Stimulated activated CD8-positive, alpha-beta memory T cell treated with anti-CD3 and anti-CD28 coated beads, Interleukin-7, amount 100 ng/mL, for 24 hours (primary cell): ENCODE measurements around the gene ADAMTS3.
"Not testable (repeated sequence)": the region's sequence is repeated elsewhere in the genome, so short reads cannot be mapped to it uniquely, and the experiment has no call there.

ENCODE experiments used
- DNase-seq: peaks from one replicate; pipeline ENCODE4 v3.0.0-alpha.2; 2020; ENCODE audit warnings: low read depth

The ADAMTS3 gene

DNA sequence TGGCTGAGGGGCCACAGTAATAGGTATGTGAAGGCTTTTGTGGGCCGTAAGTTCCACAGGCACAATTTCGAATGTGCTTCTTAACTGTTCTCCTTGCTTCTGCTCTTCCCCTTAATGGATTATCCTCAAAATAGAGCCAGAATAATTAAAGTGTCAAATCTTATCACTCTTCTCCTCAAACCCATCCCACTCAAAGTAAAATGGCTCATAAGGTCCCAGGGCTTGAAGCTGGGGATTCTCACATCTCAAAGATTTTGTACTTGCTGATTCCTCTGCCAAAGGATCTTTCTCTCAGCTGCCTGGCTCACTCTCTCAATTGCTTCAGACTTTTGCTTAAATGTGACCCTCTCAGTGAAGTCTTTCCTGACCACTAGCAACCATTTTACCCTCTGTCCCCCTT is 16.6 kb downstream of the ADAMTS3 start:
- DNase-seq, result no peak

GRCh38 chr4:72546456-72546855 is 22.6 kb downstream of the ADAMTS3 start:
- DNase-seq, result no peak

DNA sequence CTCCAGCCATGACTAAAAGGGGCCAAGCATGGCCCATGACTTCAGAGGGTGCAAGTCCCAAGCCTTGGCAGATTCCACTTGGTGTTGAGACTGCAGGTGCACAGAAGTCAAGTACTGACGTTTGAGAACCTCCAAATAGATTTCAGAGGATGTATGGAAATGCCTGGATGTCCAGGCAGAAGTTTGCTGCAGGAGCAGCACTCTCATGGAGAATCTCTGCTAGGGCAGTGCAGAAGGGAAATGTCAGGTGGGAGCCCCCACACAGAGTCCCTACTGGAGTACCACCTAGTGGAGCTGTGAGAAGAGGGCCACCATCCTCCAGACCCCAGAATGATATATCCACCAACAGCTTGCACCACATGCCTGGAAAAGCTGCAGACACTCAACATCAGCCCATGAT is 28.3 kb downstream of the ADAMTS3 start:
- DNase-seq, result not testable (repeated sequence)

- DNase-seq, result no peak
Observed at GRCh38 chr4:72538006-72538405, 31.0 kb downstream of the ADAMTS3 start.

DNA sequence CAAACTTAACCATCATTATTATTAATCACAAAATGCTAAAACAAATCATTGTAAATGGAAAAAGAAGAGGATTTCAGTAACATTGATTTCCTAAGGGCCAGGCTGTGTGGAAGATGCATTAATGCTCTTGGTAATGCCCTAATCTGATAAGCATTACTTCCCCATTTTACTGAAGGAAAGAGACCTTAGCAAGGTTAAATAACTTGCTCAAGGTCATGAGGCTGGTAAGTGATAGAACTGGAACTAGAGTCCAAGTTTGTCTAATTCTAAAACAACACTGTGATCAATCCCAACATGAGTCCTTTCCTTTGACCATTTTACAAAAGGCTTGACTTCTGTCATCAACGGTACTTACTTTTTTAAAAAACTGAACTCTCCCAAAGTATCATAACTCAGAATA is 32.6 kb downstream of the ADAMTS3 start:
- DNase-seq, result no peak

- DNase-seq, result no peak
Observed at GRCh38 chr4:72531768-72532290, 37.2 kb downstream of the ADAMTS3 start.

- DNase-seq, result no peak
Observed at GRCh38 chr4:72531322-72531721, 37.7 kb downstream of the ADAMTS3 start.

- DNase-seq, result no peak
Observed at GRCh38 chr4:72529148-72529822, 39.7 kb downstream of the ADAMTS3 start.

- DNase-seq, result no peak
Observed at GRCh38 chr4:72527038-72527646, 41.9 kb downstream of the ADAMTS3 start.

- DNase-seq, result no peak
Observed at GRCh38 chr4:72525938-72526337, 43.1 kb downstream of the ADAMTS3 start.

GRCh38 chr4:72522440-72522839 is 46.6 kb downstream of the ADAMTS3 start:
- no peak for DNase-seq

- DNase-seq, result no peak
Observed at GRCh38 chr4:72513227-72513626, 55.8 kb downstream of the ADAMTS3 start.

- DNase-seq, result no peak
Observed at GRCh38 chr4:72507860-72508419, 61.1 kb downstream of the ADAMTS3 start.

- DNase-seq, result no peak
Observed at GRCh38 chr4:72507167-72507566, 61.9 kb downstream of the ADAMTS3 start.

- no peak for DNase-seq
Observed at GRCh38 chr4:72505314-72505744, 63.7 kb downstream of the ADAMTS3 start.

DNA sequence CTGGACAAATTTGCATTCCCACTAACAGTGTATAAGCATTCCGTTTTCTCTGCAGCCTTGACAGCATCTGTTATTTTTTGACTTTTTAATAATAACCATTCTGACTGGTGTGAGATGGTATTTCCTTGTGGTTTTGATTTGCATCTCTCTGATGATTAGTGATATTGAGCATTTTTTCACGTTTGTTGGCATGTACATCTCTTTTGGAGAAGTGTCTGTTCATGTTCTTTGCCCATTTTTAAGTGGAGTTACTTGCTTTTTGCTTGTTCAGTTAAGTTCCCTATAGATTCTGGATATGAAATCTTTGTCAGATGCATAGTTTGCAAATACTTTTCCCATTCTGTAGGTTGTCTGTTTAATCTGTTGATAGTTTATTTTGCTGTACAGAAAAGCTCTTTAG is 68.8 kb downstream of the ADAMTS3 start:
- no peak for DNase-seq

DNA sequence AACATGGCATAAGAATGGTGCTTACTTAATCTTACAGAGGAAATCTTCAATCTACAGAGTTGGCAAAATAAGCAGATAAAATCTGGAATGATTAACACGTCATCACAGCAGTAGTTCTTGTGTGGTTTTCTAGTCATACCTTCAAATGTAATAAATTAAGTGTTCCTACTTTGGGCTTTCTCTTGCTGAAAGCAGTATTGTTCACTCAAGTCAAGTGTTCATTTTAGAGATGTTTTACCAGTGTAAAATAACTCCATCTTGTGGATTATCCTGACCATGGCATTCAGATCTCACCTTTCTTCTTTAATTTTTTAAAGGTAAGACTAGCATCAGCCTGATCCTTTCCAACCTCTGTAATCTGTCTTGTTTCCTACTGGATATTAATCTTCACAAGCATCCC is 72.9 kb downstream of the ADAMTS3 start:
- DNase-seq, result no peak

GRCh38 chr4:72494156-72494555 is 74.9 kb downstream of the ADAMTS3 start:
- no peak for DNase-seq

DNA sequence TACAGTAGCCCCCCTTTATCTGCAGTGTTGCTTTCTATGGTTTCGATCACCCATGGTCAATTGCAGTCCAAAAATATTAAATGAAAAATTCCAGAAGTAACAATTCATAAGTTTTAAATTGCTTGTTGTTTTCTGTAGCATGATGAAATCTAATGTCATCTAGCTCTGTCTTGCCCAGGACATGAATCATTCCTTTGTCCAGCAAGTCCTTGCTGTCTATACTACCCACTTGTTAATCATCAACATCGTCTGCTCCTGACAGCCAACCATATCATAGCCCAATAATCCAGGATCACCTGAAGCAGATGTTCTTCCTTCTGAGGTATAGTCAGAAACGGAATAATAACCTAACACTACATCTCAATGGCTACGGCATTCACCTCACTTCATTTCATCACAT is 79.8 kb downstream of the ADAMTS3 start:
- DNase-seq, result no peak

- no peak for DNase-seq
Observed at GRCh38 chr4:72486991-72487390, 82.0 kb downstream of the ADAMTS3 start.

- no peak for DNase-seq
Observed at GRCh38 chr4:72484981-72485380, 84.0 kb downstream of the ADAMTS3 start.

- DNase-seq, result no peak
Observed at GRCh38 chr4:72473434-72473900, 95.6 kb downstream of the ADAMTS3 start.

GRCh38 chr4:72471816-72472215 is 97.2 kb downstream of the ADAMTS3 start:
- DNase-seq, result no peak
